B cell (primary cell): ENCODE measurements around the gene BIVM. TPM values are rescaled to one million over a fixed set of nuclear protein-coding genes. Genes with fewer than 3 reads are reported as not detected.
A peak's percentile ranks its signal among the peaks of the same experiment; 100 is the strongest.

Experiments used
- ATAC-seq: fragments of 200-7000 bp; cut with Tn5 transposase; one replicate; pipeline ENCODE4 v1.10.0; 2021; ENCODE audit warnings: low read depth, mild to moderate bottlenecking, moderate number of reproducible peaks, moderate library complexity
- CTCF ChIA-PET: fragments of 350-600 bp; sonication (Branson Sonifier 250); formaldehyde crosslinking; loops from one replicate; lab custom pipeline; 2021; ENCODE audit warnings: antibody characterized with exemption, inconsistent platforms; lab: Charles Lee
- POLR2A ChIA-PET: fragments of 350-600 bp; sonication (Branson Sonifier 250); formaldehyde crosslinking; loops from one replicate; lab custom pipeline; 2021; ENCODE audit warnings: antibody characterized with exemption; lab: Charles Lee
- DNase-seq: peaks from one replicate; pipeline ENCODE4 v3.0.0; 2013
- H2AFZ ChIP-seq: 2 replicates; pipeline ENCODE4 v1.6.1; 2012; ENCODE audit warnings: mild to moderate bottlenecking, low read depth, low read length; ENCODE audit not compliant: insufficient read depth, poor library complexity, severe bottlenecking
- H3K27ac ChIP-seq, 2 donors: 1 replicate in 1 of 2; 2 replicates in 1 of 2; pipeline ENCODE4 v1.5.1; 2012 to 2013; ENCODE audit warnings: low read length in 2 of 2, mild to moderate bottlenecking in 2 of 2, moderate library complexity in 1 of 2
- H3K27me3 ChIP-seq, 4 experiments: fragments of 200-600 bp in 1 of 4; sonication (generic) in 1 of 4; replicated peaks in 1 of 4; 1 replicate in 2 of 4; 2 replicates in 2 of 4; pipeline versions ENCODE4 v1.6.1 to v1.7.0; 2013 to 2016; ENCODE audit warnings: low read length in 3 of 4, mild to moderate bottlenecking in 2 of 4, mixed read lengths in 1 of 4, moderate library complexity in 1 of 4; ENCODE audit not compliant: insufficient read depth in 4 of 4, control insufficient read depth in 3 of 4; ENCODE audit errors: control extremely low read depth in 1 of 4
- H3K36me3 ChIP-seq, 2 experiments: replicated peaks in 1 of 2; 1 replicate in 1 of 2; 2 replicates in 1 of 2; pipeline versions ENCODE4 v1.6.1 to v1.7.1; 2013; ENCODE audit warnings: low read length in 1 of 2; ENCODE audit not compliant: insufficient read depth in 2 of 2, control insufficient read depth in 1 of 2; ENCODE audit errors: control extremely low read depth in 1 of 2, extremely low read depth in 1 of 2
- H3K4me1 ChIP-seq, 2 donors: fragments of 200-600 bp in 1 of 2; sonication (generic) in 1 of 2; 1 replicate in 1 of 2; 2 replicates in 1 of 2; pipeline versions ENCODE4 v1.5.1 to v1.6.1; 2013 to 2017; ENCODE audit warnings: low read length in 2 of 2; ENCODE audit not compliant: control insufficient read depth in 2 of 2, insufficient read depth in 2 of 2
- H3K4me2 ChIP-seq: replicated peaks from 2 replicates; pipeline ENCODE3; 2012; ENCODE audit warnings: mild to moderate bottlenecking, low read depth, low read length; ENCODE audit not compliant: poor library complexity, severe bottlenecking
- H3K4me3 ChIP-seq, 5 experiments: fragments of 200-600 bp in 1 of 5; sonication (generic) in 1 of 5; 1 replicate in 3 of 5; 2 replicates in 2 of 5; pipeline versions ENCODE4 v1.5.1 to v1.7.0; 2011 to 2016; ENCODE audit warnings: low read length in 4 of 5, mild to moderate bottlenecking in 4 of 5, low read depth in 2 of 5, control low read depth in 1 of 5, moderate library complexity in 1 of 5; ENCODE audit not compliant: insufficient read depth in 1 of 5; ENCODE audit errors: control extremely low read depth in 1 of 5, extremely low read depth in 1 of 5
- H3K79me2 ChIP-seq: fragments of 200-600 bp; sonication (generic); one replicate; pipeline ENCODE4 v1.6.0; 2016; ENCODE audit warnings: low read length; ENCODE audit not compliant: control insufficient read depth, insufficient read depth
- H3K9ac ChIP-seq: fragments of 200-600 bp; sonication (generic); 2 replicates; pipeline ENCODE4 v1.6.1; 2017; ENCODE audit warnings: mild to moderate bottlenecking, low read length, moderate library complexity
- H3K9me3 ChIP-seq, 3 donors: one replicate each; pipeline versions ENCODE4 v1.6.1 to v1.7.1; 2013; ENCODE audit warnings: low read length in 2 of 3; ENCODE audit not compliant: control insufficient read depth in 2 of 3, insufficient read depth in 1 of 3; ENCODE audit errors: control extremely low read depth in 1 of 3
- H4K20me1 ChIP-seq: 2 replicates; pipeline ENCODE4 v1.6.0; 2012; ENCODE audit warnings: mild to moderate bottlenecking, low read length; ENCODE audit not compliant: insufficient read depth, control insufficient read depth, poor library complexity, severe bottlenecking
- H3K27ac Mint-ChIP-seq: one replicate; pipeline ENCODE4 v1.8.0; 2021; ENCODE audit warnings: mixed read lengths
- H3K27me3 Mint-ChIP-seq: one replicate; pipeline ENCODE4 v1.8.0; 2021; ENCODE audit warnings: mixed read lengths
- H3K4me1 Mint-ChIP-seq: one replicate; pipeline ENCODE4 v1.8.0; 2021; ENCODE audit warnings: mixed read lengths
- H3K4me3 Mint-ChIP-seq: one replicate; pipeline ENCODE4 v1.8.0; 2021; ENCODE audit warnings: mixed read lengths
- H3K9me3 Mint-ChIP-seq: one replicate; pipeline ENCODE4 v1.8.0; 2022; ENCODE audit warnings: mixed read lengths; ENCODE audit not compliant: insufficient read depth
- EZH2 ChIP-seq: IDR thresholded peaks from 2 replicates; pipeline ENCODE4 v1.6.1; 2012; ENCODE audit warnings: borderline replicate concordance, low read depth, mild to moderate bottlenecking, moderate library complexity, low read length; ENCODE audit not compliant: insufficient read depth, poor library complexity, severe bottlenecking
- WGBS: methylation state at CpG from one replicate; pipeline ENCODE4 v1.1.5; 2013; ENCODE audit warnings: missing lambda C conversion rate; ENCODE audit not compliant: insufficient coverage; 5-methylcytosine and 5-hydroxymethylcytosine counted together
- intact Hi-C: fragments of 100-400 bp; cut with micrococcal nuclease; formaldehyde crosslinking; loops from one replicate; pipeline ENCODE4 v1.10.0; 2022
- polyA plus RNA-seq: library from polyadenylated mRNA; depleted of rRNA; stranded (reverse); fragments of >200 nt; gene quantifications from 2 replicates; pipeline ENCODE4 v1.2.3, GENCODE V29; 2012
- total RNA-seq, 2 donors: library from RNA; stranded (reverse); fragments of 120-200 nt in 1 of 2; gene quantifications; 1 replicate in 1 of 2; 2 replicates in 1 of 2; pipeline versions ENCODE4 v1.2.3 to v1.2.4, GENCODE V29; 2013 to 2022
- TF ChIP-seq, protein P1 (sequence below): fragments of 200-600 bp; IDR thresholded peaks from one replicate; pipeline ENCODE4 v1.8.0; 2022; ENCODE audit warnings: antibody characterized with exemption, mild to moderate bottlenecking

BIVM gene
- total and polyA plus RNA-seq, 2 donors (not counting 1 experiment from before 2014, with no cell fraction given) = 1.0 to 3.6 TPM

DNA sequence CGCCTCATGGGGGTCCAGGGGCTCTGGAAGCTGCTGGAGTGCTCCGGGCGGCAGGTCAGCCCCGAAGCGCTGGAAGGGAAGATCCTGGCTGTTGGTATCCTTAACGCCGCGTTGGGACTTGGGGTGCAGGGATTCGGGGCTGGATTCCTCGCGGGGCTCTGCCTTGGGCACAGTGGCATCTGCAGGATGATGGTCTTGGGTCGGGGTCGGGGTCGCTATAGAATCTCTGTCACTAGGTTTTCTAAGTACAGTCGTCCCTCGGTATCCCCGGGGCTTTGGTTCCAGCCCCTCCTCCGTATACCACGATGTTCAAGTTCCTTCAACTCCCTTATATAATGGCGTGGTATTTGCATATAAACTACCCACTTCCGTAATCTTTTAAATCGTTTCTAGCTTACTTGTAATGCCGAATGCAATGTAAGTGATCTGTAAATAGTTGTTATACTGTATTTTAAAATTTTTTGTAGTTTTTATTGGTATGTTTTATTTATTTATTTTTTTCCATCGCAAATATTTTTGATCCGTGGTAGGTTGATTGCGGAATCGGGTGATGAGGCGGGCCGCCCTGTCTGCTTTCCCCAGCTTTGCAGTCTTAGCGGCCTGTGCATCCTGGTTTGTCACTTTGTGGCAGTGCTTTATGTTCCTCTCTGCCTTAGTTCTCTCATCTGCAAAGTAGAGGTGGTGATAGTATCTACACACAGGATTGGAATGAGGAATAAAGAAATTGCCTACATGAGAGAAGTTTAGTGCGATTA, 47.5 kb downstream of the BIVM start:
- Histone ChIP-seq H4K20me1 (peaks cover 21% of the 10 kb centered on the region), H3K4me3 (peak overlapping the region; percentile 91 to 100 (median 99)), H2AFZ (peak overlapping the region; percentile 86), H3K79me2 (peaks cover 56% of the 10 kb centered on the region), H3K4me2 (peak overlapping the region; percentile 90), H3K36me3 (peaks cover 0 to 2% of the 10 kb centered on the region in 2 experiments), H3K9ac (peak overlapping the region; percentile 99), H3K27ac (peak overlapping the region; percentile 96 to 97), H3K4me1 (peaks cover 21 to 25% of the 10 kb centered on the region in 2 donors), H3K9me3 (no peaks in the 10 kb centered on the region), H3K27me3 (no peaks in the 10 kb centered on the region)
- DNase-seq (peak; percentile 83), ATAC-seq (peak; percentile 63)
- no peak for TF ChIP-seq EZH2
- TF ChIP-seq, protein P1, sequence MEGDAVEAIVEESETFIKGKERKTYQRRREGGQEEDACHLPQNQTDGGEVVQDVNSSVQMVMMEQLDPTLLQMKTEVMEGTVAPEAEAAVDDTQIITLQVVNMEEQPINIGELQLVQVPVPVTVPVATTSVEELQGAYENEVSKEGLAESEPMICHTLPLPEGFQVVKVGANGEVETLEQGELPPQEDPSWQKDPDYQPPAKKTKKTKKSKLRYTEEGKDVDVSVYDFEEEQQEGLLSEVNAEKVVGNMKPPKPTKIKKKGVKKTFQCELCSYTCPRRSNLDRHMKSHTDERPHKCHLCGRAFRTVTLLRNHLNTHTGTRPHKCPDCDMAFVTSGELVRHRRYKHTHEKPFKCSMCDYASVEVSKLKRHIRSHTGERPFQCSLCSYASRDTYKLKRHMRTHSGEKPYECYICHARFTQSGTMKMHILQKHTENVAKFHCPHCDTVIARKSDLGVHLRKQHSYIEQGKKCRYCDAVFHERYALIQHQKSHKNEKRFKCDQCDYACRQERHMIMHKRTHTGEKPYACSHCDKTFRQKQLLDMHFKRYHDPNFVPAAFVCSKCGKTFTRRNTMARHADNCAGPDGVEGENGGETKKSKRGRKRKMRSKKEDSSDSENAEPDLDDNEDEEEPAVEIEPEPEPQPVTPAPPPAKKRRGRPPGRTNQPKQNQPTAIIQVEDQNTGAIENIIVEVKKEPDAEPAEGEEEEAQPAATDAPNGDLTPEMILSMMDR = no peak
- H3K4me3 Mint-ChIP-seq = peak overlapping the region; percentile 91
- H3K9me3 Mint-ChIP-seq = no peaks in the 10 kb centered on the region
- under 1% methylated on average over 16 of the region's 31 CpGs for WGBS
- peak overlapping the region; percentile 98 for H3K27ac Mint-ChIP-seq
- intact Hi-C loops = loop anchor here (1.0 to 2.0 kb wide), 4 partner anchors 24 to 452 kb away; no protein-coding TSS in a partner anchor
- POLR2A ChIA-PET = interaction anchor here (1.5 to 4.6 kb wide), 5 partner anchors 47 to 257 kb away, joined by 3 to 116 read pairs (median 16); partner anchors contain the start of genes BIVM, POGLUT2, TEX30 and TPP2
- CTCF ChIA-PET = interaction anchor here (0.6 to 7.0 kb wide), 8 partner anchors 24 to 273 kb away, joined by 3 to 107 read pairs (median 12); partner anchors contain the start of genes BIVM, POGLUT2, TEX30 and TPP2
- H3K4me1 Mint-ChIP-seq = peaks cover 32% of the 10 kb centered on the region
- H3K27me3 Mint-ChIP-seq = no peaks in the 10 kb centered on the region
